Skin of body (tissue), 2 donors: ENCODE results near the gene CA10. TPM values are rescaled to one million over a fixed set of nuclear protein-coding genes. Genes with fewer than 3 reads are reported as not detected.

Source experiments
- DNase-seq: peaks from one replicate; lab custom pipeline; 2025; lab: John Stamatoyannopoulos, UW
- total RNA-seq: library from RNA; depleted of rRNA; stranded (reverse); fragments of >200 nt; gene quantifications from one replicate; pipeline ENCODE4 v1.2.3, GENCODE V29; 2014

Gene CA10
- total RNA-seq, 1 donor from 2014 or later = 0.89 TPM

DNA sequence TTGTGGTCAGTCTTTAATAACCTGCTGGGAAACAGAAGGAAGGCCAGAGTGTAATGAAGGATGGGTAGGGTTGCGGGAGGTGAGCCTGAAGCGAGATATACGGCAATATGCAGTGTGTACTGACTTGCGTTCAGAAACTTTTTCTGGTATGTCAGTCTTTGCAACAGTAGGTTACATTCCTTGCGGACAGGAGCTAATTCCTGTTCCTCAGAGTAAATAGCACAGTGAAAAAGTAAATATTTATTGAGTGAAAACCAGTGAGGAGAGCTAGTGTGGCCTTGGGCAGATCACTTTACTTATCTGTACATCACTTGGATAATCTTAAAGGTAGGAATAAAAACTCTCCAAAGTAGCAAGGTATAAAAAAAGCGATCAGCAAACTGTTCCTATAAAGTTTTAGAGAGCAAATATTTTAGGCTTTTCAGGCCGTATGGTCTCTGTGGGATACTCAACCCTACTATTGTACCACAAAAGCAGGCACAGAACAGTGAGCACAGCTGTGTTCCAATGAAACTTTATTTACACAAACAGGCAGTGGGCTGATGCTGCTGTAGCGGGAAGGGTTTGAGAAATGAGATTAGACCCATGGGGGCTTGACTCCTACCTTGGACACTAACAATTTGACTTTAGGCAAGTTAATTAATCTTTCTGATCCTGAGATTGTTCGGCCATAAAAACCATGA, 550.1 kb downstream of the CA10 start:
- no peak for DNase-seq

DNA sequence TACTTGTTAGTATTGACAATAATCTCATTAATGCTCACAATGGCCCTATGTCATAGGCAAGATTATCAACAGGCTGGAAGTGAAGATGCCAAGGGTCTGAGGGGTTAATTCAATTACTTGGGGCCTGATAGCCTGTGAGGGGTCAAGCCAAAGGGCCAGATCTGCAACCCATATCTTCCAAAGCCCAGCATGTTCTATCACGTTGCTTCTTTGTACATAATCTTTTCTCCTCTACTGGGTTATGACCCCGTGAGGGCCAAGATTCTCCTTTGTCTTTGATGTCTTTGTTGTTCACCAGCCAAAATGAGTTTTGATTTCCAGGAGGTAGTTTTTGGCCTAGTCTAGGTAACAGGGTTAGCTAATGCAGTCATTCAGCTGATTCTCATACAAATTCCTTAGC, 551.0 kb downstream of the CA10 start:
- DNase-seq = no peak

DNA sequence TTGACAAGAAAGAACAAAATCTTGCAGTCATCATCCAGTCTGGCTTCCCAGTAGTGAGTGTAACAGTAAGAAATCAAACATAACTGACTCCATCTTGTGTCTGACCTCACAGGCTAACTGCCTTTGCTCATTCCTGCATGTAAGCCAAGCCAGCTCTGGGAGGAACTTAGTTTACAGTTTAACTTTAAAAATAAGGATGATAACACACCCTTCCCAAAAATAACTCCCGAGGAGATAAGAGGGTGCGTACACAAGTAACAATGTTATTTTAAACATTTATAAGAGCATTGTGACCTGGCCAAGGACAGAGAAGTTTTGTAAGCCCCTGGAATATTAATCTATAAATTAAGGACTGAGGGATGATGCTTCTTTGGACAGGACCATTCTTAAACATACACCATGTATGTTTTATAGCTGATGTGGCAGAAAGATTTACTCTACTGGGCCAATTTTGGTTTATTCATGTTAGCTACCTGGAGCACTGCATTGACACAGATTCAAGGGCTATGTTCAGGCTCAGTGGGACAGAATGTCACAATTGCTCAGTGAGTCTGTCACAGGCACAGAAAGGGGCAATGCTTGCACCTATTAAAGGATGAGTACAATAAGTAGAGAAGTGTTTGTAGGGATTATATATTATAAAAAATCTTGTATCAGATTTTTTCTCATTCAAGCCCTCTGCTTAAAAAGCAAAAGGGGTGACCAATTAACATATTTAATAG, 554.1 kb downstream of the CA10 start:
- no peak for DNase-seq

DNA sequence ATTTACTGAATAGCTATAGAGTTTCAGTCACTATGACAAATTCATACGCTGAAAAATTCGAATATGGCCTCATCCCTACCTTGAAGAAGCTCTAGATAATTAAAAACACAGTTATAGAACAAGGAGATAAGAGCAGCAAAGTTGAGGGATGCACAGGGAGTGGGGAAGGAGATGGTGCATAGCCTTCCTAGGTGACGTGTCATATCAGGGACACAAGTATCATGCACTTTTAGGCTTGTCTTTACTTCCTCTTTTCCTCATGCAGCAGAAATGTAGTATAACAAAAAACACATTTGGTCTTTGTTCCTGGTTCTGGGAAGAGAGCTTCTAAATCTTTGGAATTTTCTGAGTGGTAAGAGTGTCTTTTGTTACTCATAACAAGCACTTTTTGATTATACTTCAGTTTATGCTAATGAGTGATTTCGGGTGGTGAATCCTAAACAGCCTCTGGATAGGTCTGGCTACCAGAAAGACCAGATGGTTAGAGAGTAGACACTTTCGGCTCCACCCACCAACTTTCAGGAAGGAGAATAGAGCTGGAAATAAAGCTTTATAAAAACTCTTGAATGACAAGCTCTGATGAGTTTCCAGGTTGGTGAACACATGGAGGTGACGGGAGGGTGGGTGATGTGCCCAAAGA, 556.8 kb downstream of the CA10 start:
- no peak for DNase-seq

DNA sequence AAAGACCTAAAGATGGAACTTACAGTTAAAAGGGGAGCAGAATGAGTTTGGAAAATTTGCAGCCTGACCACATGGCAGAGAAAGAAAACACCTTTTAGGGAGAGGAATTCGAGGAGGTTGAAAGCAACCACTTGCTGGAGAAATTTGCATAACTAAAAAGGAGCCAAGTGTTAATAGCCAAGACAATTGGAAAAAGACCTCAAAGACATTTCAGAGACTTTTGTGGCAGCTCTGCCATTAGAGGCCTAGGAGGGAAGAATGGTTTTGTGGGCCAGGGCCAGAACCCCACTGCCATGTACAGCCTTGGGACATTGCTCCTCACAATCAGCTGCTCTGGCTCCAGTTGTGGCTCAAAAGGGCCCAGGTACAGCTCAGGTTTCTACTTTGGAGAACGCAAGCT, 559.7 kb downstream of the CA10 start:
- no peak for DNase-seq

DNA sequence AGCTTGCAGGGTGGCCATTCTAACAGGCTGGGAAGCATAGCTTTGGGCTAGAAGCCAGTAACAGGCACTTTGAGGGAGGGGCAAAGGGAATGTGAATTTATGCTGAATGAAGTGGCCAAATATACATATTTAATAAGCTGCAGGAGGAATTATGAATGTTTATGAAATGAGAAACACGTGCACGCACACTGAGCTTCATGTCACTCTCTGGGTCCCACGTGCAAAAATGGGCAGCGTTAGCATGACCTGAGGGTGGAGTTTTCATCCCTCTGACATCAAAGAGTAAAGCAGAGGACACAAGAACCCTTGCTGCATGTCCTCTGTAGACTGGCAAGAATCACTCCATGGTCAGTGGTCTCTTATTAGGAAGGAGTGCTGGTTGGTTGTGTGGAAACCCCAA, 561.2 kb downstream of the CA10 start:
- no peak for DNase-seq

DNA sequence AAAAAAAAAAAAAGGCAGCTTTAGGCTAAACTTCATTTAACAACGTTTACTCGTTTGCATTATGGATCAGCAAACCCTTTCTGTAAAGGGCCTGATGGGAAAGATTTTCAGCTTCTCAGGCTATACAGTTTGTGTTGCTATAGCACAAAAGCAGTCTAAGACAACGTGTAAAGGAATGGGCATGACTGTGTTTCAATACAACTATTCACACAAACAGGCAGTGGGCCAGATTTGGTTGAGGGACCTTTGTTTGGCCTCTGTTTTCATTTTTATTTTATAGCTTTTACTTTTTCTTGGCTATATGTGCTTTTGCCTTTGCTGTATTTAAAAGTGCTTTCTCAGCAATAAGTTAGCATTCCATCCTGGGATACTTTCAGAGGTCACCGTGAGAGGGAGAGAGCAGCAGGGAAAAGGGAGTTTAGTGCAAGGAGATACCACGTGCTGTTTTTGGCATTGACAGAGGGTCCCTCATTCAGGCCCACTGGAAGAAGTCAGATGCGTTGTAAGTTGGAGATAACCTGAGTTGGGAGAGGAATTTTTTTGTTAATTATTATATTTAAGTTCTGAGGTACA, 562.6 kb downstream of the CA10 start:
- DNase-seq = peak; percentile 29

DNA sequence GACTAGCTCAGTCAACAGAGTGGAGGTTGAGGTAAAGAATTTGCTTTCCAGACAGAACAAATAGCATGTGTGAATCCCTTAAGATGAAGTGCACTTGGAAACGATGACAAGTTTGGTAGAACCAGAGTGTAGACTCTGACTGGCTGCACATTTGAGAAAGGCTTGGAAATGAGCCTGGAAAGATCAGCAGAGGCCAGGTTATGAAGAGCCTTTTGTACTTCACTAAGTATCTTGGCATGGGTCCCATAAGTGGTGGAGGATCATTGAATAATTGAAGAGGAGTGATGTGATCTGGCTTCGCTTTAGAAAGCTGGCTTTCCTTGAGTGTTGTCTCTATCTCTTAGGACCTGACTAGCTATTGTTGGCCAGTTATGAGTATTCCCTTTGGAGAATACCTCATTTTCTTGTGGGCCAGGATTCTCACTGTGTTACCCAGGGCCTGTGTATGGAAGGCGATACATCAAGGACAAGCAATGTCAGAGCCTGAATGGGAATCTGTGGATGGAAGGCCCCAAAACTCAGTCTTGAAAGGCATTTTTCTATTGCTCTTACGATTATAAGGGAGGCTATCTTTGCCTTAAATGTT, 568.4 kb downstream of the CA10 start:
- peak; percentile 82 for DNase-seq

DNA sequence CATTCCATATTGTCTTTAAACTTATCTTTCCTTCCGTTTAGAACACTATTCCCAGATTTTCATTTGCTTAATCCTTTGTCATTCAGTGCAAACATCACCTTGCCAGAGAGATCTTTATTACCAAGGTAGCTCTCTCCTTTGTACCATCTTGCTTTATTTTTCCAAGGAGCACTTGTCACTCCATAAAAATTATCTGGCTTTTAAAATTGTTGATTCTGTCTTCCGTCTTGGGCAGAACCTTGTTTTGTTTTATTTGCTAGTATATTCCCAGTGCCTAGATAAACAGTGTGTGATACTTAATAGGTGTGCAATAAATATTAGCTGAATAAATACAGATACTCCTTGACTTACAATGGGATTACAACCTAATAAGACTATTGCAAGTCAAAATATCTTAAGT, 570.5 kb downstream of the CA10 start:
- DNase-seq = no peak

DNA sequence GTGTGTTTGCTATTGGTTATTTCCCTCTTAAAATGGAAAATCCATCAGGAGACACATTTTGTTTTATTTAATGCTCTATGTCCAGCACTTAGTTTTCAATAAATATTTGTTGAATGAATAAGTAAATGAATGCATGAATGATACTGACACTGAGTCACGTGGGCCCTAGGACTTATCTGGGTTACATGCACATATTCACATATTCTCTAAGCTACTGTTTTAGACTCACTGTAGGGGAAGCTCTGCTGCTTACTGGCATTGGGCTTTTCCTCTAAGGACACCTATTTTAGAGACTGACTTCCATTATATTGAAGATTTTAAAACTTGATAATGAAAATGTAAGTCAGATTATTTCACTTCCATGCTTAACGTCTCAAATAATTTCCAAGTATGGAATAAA, 571.0 kb downstream of the CA10 start:
- no peak for DNase-seq

DNA sequence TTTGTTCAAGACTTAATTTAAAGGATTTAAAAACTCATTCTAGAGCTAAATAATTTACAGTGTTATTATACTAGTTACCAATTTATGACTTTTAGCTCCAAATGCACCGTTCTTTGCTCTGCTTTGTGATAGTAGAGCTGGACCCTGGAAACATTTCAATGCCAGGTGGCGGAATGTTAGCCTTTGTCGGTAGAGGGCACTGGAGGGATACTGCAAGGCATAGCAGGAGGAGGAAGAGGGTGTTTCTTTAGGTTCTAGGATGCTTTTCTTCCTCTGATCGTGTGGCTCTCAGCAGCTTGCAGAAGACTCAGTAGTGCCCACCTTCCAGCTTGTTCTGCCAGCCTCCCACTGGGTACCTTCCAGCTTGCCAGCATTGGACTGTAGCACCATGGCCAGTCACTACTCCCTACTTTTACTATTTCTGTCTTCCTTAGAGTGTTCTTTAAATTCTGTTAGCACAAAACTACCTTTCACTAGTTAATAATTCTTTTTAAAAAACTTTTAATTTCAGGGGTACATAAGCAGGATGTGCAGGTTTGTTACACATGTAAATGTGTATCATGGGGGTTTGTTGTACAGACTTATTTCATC, 572.9 kb downstream of the CA10 start:
- DNase-seq = no peak

DNA sequence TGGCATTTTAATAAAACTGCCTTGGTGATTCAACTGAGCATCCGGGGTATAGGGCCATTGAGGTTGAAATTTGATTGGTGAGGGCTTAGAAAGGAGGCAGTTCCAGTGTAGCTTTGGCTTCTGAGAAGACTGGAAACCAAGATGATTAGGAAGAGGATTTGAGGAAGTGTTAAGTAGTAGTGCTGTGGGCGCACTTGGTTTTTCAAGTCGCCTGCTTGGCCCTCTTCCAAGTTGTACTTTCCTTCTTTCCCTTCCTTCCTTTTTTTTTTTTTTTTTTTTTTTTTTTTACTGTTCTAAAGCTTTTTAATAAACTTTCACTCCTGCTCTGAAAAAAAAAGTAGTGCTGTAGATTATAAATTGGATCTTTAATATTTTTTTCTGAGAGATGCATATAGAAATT, 577.6 kb downstream of the CA10 start:
- DNase-seq = no peak
